K562 (cell line): Measurements from ENCODE around the gene ARID4B. TPM values are rescaled to one million over a fixed set of nuclear protein-coding genes. Genes with fewer than 3 reads are reported as not detected.
A peak's percentile ranks its signal among the peaks of the same experiment; 100 is the strongest.

Source experiments
- ATF4 ChIP-seq: fragments of 450-650 bp; formaldehyde crosslinking; IDR thresholded peaks from 2 replicates; pipeline ENCODE4 v1.4.0; 2022; ENCODE audit warnings: mild to moderate bottlenecking, moderate library complexity
- COPS2 ChIP-seq: fragments of 450-650 bp; conservative IDR thresholded peaks from 2 replicates; pipeline ENCODE4 v1.6.1; 2016; ENCODE audit warnings: mild to moderate bottlenecking, moderate library complexity
- ELF1 ChIP-seq: fragments of 200-800 bp; sonication (Bioruptor generic); IDR thresholded peaks from 2 replicates; pipeline ENCODE4 v1.6.1; 2016; ENCODE audit warnings: missing genetic modification characterization, missing compliant biosample characterization
- EZH2 ChIP-seq: IDR thresholded peaks from 2 replicates; pipeline ENCODE4 v1.6.1; 2012; ENCODE audit warnings: low read depth, mild to moderate bottlenecking, inconsistent platforms, low read length, borderline replicate concordance
- FOS ChIP-seq: IDR thresholded peaks from 3 replicates; pipeline ENCODE4 v1.6.1; 2011; ENCODE audit not compliant: insufficient read length; ENCODE audit errors: extremely low read depth
- FOXJ3 ChIP-seq: sonication (generic); formaldehyde crosslinking; IDR thresholded peaks from 2 replicates; pipeline ENCODE4 v1.4.0; 2020; ENCODE audit warnings: mild to moderate bottlenecking, missing genetic modification reagents
- HEY1 ChIP-seq: fragments of 250-450 bp; sonication (Bioruptor Pico); IDR thresholded peaks from 2 replicates; pipeline ENCODE4 v1.5.0; 2020; ENCODE audit warnings: mild to moderate bottlenecking, moderate library complexity, borderline replicate concordance
- NUFIP1 ChIP-seq: fragments of 450-650 bp; IDR thresholded peaks from 2 replicates; pipeline ENCODE4 v1.6.1; 2018; ENCODE audit not compliant: partially characterized antibody
- POLR3A ChIP-seq: IDR thresholded peaks from 2 replicates; pipeline ENCODE4 v1.6.1; 2011; ENCODE audit warnings: borderline replicate concordance, mild to moderate bottlenecking, moderate library complexity; ENCODE audit not compliant: insufficient read length, insufficient read depth; ENCODE audit errors: extremely low read depth
- PREB ChIP-seq: sonication (generic); formaldehyde crosslinking; IDR thresholded peaks from 2 replicates; pipeline ENCODE4 v1.8.1; 2023; ENCODE audit warnings: mild to moderate bottlenecking, missing genetic modification reagents
- RAD21 ChIP-seq, 2 experiments: fragments of 250-450 bp in 1 of 2; fragments of 450-650 bp in 1 of 2; sonication (Bioruptor Pico) in 1 of 2; formaldehyde crosslinking in 1 of 2; IDR thresholded peaks in 1 of 2; conservative IDR thresholded peaks in 1 of 2; 2 replicates each; pipeline versions ENCODE4 v1.4.0 to v1.8.0; 2020 to 2022; ENCODE audit warnings: mild to moderate bottlenecking in 2 of 2, moderate library complexity in 1 of 2
- RFX5 ChIP-seq: IDR thresholded peaks from 2 replicates; pipeline ENCODE4 v1.6.1; 2011; ENCODE audit warnings: low read depth, mild to moderate bottlenecking, improper control_type of control experiment, low read length
- RHOXF2B ChIP-seq: fragments of 250-450 bp; sonication (Bioruptor Pico); conservative IDR thresholded peaks from 2 replicates; pipeline ENCODE4 v1.5.1; 2021
- SRF ChIP-seq, 2 experiments: fragments of 250-450, 450-650 bp in 1 of 2; sonication (Bioruptor Pico) in 1 of 2; sonication (generic) in 1 of 2; formaldehyde crosslinking; IDR thresholded peaks; 2 replicates each; pipeline versions ENCODE4 v1.5.0 to v1.5.1; 2020 to 2022; ENCODE audit warnings: mild to moderate bottlenecking in 1 of 2, missing genetic modification reagents in 1 of 2
- ZNF224 ChIP-seq: sonication (generic); formaldehyde crosslinking; IDR thresholded peaks from 2 replicates; pipeline ENCODE4 v1.8.0; 2022; ENCODE audit warnings: mild to moderate bottlenecking, missing genetic modification reagents
- ZNF695 ChIP-seq: fragments of 450-650 bp; formaldehyde crosslinking; IDR thresholded peaks from 2 replicates; pipeline ENCODE4 v1.4.0; 2020; ENCODE audit warnings: mild to moderate bottlenecking, moderate library complexity
- ZNF740 ChIP-seq, 3 experiments: fragments of 200-800 bp in 1 of 3; sonication (Bioruptor generic) in 1 of 3; sonication (generic) in 1 of 3; formaldehyde crosslinking in 1 of 3; IDR thresholded peaks; 2 replicates each; pipeline versions ENCODE4 v1.6.1 to v1.8.0; 2016 to 2022; ENCODE audit warnings: mild to moderate bottlenecking in 2 of 3, missing compliant biosample characterization in 2 of 3, missing genetic modification characterization in 2 of 3, missing genetic modification reagents in 1 of 3
- ZNF778 ChIP-seq: fragments of 450-650 bp; formaldehyde crosslinking; IDR thresholded peaks from 2 replicates; pipeline ENCODE4 v1.4.0; 2020; ENCODE audit warnings: mild to moderate bottlenecking, moderate library complexity
- polyA plus RNA-seq, 8 experiments: library from polyadenylated mRNA; depleted of rRNA in 4 of 8; stranded (reverse) in 5 of 8; unstranded in 3 of 8; fragments of >200 nt; fragmentation: Nextera tagmentation in 2 of 8; fragmentation: Illumina TruSeq in 1 of 8; extraction: Ambion mirVana in 2 of 8; extraction: Trizol in 1 of 8; gene quantifications; 2 replicates each; pipeline versions ENCODE4 v1.2.1 to v1.2.3, GENCODE V29; 2011 to 2014; ENCODE audit warnings: inconsistent platforms in 1 of 8, missing spikeins in 1 of 8
- total RNA-seq, 7 experiments: library from RNA; depleted of rRNA in 6 of 7; stranded (reverse); fragments of >200 nt in 6 of 7; fragmentation: Illumina TruSeq in 2 of 7; extraction: Trizol in 2 of 7; gene quantifications; 2 replicates each; pipeline versions ENCODE4 v1.2.1 to v1.2.3, GENCODE V29; 2011 to 2021; ENCODE audit warnings: low replicate concordance in 1 of 7
- TF ChIP-seq, protein P1 (sequence below): fragments of 250-450 bp; sonication (Bioruptor Pico); IDR thresholded peaks from 2 replicates; pipeline ENCODE4 v1.5.0; 2020; ENCODE audit warnings: mild to moderate bottlenecking, borderline replicate concordance

Gene ARID4B
- total and polyA plus RNA-seq, 9 of the 15 experiments (the other 6 are each of a cell fraction or from before 2014, with no cell fraction given): 8.4 to 38.9 (median 18.5) TPM

- TF ChIP-seq, protein P1, sequence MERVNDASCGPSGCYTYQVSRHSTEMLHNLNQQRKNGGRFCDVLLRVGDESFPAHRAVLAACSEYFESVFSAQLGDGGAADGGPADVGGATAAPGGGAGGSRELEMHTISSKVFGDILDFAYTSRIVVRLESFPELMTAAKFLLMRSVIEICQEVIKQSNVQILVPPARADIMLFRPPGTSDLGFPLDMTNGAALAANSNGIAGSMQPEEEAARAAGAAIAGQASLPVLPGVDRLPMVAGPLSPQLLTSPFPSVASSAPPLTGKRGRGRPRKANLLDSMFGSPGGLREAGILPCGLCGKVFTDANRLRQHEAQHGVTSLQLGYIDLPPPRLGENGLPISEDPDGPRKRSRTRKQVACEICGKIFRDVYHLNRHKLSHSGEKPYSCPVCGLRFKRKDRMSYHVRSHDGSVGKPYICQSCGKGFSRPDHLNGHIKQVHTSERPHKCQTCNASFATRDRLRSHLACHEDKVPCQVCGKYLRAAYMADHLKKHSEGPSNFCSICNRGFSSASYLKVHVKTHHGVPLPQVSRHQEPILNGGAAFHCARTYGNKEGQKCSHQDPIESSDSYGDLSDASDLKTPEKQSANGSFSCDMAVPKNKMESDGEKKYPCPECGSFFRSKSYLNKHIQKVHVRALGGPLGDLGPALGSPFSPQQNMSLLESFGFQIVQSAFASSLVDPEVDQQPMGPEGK (CRISPR knock-in tag): no peak
- TF ChIP-seq ZNF740 (CRISPR knock-in tag; IDR thresholded peaks at IDR 0.05): 0 out of 2 replicates have a peak, but pooled peaks have one; percentile 47
- TF ChIP-seq ZNF740 (tag; IDR thresholded peaks at IDR 0.05): no peak
- peak; percentile 71 for TF ChIP-seq ATF4 (CRISPR knock-in tag)
- no peak for TF ChIP-seq ZNF778 (CRISPR knock-in tag)
- no peak for TF ChIP-seq FOXJ3 (CRISPR knock-in tag)
- no peak for TF ChIP-seq HEY1 (CRISPR knock-in tag)
- no peak for TF ChIP-seq FOS
- TF ChIP-seq RHOXF2B: no peak; the same call in 1 of the 2 replicates
- TF ChIP-seq COPS2: no peak
- no peak for TF ChIP-seq EZH2
- TF ChIP-seq ZNF695 (CRISPR knock-in tag): no peak
- TF ChIP-seq POLR3A: no peak
- TF ChIP-seq ELF1 (tag): peak; percentile 93
- peak in 1 of 2 experiments; percentile 47; a peak in 2 of 4 replicates for TF ChIP-seq SRF (CRISPR knock-in tag; IDR thresholded peaks at IDR 0.05)
- TF ChIP-seq PREB: no peak
- TF ChIP-seq NUFIP1: no peak
- TF ChIP-seq RAD21 (CRISPR knock-in tag; conservative IDR thresholded peaks at IDR 0.05 in 1 of 2, IDR thresholded peaks at IDR 0.05 in 1 of 2): no peak
- TF ChIP-seq ZNF224: peak; percentile 86; the same call in 1 of the 2 replicates
- TF ChIP-seq RFX5: no peak
Observed at GRCh38 chr1:235128456-235129328, 199.3 kb downstream of the ARID4B start, which contains the start of gene TOMM20 (continued).
